Activated CD4-positive, alpha-beta T cell treated with anti-CD3 and anti-CD28 coated beads for 48 hours (primary cell): Measurements from ENCODE around the gene HOXD12.

Experiments
- DNase-seq: peaks from one replicate; pipeline ENCODE4 v3.0.0-alpha.2; 2020

HOXD12 gene

DNA sequence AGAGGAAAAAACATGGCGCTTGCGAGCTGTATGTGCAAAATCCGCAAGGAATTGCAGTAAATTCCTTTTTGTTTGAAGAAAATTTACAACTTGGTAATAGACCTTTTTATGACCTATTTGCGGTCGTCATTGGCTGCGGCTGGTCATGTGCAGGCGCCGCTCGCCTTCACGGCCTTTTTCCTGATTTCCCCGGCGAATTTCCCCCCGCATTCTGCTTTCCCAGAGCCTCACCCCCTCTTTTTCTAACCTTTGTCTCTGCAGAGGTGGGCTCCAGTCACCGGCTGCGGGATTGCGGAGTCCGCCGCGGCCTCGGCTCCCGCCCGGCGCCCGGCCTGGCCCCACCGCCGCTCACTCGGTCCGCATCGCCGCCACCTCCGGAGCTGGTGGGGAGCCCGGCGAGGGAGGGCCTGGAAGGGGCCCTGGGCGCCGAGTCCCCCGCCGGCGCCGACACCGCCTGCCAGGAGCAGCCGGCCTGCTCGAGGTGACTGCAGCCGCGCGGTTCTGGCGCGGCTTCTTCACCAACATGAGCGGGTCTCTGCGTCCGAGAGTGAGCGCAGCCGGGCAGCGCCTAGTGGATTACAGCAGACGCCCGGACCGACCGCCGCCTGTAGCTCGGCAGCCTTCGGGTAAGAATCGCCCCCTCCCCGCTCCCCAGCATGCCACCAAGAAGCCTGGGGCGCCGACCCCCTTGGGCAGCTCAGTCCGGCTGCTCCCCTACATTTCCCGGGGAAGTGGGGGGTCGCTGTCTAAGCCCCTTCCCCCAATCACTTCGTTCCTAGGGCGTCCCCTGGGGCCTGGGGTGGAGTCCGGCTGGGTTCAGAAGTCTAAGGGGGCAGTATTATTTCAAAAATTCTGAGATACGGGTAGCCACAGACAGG lies 37.0 kb downstream of the HOXD12 start:
- DNase-seq: no peak

DNA sequence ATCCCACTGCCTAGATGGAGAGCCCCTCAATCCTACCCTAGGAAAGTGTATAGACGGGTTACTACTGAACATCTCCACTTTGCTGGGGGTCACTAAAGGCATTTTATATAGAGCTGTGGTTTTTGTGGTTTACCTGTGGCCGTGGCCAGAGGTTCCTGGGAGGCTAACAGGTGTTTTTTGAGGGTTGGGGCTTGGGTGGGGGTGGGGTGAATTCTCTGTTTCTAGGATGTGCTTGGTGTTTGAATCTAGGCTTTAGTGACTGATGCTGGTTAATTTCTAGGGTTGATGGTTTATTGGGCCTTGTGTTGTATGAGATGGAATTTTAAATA lies 37.6 kb downstream of the HOXD12 start:
- DNase-seq: no peak

DNA sequence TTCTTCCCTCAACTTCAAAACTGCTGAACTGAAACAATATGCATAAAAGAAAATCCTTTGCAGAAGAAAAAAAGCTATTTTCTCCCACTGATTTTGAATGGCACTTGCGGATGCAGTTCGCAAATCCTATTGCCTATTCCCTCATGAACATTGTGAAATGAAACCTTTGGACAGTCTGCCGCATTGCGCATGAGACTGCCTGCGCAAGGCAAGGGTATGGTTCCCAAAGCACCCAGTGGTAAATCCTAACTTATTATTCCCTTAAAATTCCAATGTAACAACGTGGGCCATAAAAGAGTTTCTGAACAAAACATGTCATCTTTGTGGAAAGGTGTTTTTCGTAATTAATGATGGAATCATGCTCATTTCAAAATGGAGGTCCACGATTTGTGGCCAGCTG lies 38.3 kb downstream of the HOXD12 start:
- no peak for DNase-seq

DNA sequence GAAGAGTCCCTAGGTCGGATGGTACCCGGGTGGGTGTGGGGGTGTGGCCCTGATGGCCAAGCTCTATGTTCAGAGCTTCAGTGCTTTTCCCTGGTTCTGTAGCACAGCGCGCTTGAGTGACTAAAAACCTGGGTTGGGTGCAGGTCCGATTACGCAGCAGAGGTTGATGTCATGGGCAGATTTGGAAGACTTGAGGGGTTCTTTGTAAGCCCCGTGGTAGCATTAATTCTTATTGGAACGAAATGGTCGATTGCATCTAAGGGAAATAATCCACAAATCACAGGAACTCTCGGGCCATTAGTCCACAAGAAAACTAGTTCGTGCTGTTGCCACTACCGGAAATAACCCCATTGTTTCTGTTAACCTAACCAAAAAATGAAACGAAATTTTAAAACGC lies 38.9 kb downstream of the HOXD12 start:
- DNase-seq: no peak

DNA sequence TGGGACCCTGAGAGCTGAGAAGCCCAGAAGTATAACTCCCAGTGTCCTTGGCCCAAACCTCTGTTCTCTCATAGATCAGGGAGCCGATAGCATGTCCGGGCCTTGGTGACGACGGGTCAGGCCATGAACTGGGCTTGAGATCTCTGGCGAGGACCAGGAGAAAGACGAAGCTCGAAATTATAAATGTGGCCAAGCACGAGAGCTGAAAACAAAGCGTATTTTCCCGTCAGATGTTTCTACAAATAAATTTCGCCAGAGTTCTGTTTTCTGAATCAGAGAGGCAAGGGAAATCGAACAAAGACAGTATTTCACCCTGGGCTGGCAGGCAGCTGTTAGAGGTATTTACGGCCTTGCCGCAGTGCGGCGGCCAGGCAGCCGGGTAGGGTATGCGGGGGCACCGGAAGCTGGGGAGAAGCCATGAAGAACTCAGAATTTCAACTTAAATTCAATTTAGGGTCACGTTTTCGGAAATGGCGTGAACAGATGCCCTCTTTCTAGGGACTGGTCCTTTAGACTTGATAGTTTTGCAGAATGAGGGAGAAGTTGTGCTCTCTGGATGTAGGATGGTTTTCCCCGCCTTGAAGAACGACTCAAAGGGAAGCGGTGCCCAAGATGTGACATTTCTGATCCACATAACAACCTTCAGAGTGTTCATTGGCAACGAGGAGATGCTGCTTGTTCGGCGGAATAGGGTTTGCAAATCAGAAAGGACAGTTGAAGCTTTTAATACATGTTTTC lies 39.5 kb downstream of the HOXD12 start:
- no peak for DNase-seq

DNA sequence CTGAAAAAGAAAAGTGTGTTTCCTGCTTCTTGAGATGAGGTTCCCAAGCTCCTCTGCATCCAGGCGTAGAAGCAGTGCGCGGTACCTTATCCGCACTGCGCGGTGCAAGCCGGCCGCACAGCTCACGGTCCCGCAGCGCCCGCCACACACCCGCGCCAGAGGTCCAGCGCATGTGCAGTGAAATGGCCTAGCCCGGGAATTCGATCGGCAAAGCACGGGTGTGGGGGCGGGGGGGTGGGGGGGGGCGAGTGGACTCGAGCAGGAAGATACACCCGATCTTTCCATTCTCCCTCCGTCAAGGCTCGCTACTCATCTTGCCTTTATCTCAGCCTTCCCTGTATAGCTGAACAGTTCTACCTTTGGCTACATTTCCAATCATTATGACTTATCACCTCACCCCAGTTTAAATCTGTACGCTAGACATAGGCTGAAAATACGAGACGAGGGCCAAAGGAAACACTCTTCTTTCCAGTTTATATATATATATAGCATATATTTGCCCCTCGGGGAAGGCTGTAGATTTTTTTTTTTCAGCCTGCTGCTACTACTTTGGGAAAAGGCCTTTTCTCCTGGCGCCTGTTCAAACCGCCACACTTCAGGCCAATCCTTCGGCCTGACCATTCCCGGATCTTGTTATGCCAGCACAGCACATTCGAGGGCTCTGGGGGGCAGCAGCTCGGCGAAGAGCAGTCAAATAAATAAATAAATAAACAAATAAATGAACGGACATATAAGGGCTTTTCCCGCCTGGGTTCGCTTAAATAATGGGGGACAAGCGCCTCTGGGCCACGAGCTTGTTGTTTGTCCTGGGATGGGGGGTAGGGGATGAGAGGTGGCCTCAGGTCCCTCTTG lies 40.3 kb downstream of the HOXD12 start:
- DNase-seq: no peak

DNA sequence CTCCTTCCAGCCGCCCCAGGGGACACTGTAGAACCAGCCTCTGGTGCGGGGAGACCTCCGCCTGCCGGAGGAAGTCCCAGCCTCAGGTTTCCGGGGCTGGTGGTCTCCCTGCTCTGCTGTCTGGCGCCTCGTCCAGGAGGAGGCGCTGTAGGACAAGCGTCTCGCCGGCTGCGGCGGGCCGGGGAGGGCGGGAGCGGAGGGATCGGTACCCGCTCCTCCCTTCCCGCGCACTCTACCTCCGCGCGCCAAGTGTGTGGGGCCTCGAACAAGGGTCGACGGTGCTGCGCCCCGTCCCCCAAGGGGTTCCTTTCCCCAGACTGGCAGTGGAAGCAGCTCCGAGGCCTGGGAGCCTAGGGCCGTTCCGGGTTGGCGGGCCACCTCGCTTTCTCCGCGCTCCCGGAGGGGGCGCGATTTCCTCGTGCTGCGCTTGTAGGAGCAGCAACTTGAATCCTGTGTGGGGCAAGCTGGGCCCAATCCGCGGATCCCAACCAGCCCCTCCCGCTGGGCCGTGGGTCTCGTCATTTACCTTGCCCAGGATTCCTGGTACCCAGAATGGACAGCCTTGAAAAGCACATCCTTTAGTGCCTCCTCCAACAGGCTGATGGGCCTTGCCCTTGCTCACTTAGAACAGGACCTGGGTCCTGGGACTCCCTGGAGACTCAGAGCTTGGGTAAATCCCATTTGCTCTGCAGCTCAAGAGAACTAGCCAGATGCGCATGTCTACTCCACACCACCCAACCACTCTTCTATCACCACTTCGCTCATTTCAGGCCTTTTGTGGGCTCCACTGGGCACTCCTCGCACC lies 41.1 kb downstream of the HOXD12 start:
- DNase-seq: peak; percentile 80

DNA sequence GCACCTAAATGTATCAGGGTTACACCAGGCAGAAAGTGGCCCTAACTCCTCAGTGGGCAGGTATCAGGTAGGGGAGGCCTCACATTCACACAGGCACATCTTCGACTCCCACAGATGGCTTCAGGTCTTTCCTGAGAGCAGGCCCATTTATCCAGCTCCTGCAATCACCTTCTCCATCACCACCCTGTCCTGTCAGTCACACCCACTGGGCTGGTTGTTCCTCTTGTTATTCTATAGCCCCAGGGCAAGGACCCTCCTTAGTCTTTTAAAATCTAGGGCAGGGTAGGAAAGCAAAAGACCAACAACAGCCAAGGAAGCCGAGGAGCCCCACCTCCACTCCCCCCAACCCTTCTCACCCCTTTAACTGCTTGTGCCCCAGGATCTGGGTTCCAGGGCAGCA lies 42.7 kb downstream of the HOXD12 start:
- DNase-seq: no peak

DNA sequence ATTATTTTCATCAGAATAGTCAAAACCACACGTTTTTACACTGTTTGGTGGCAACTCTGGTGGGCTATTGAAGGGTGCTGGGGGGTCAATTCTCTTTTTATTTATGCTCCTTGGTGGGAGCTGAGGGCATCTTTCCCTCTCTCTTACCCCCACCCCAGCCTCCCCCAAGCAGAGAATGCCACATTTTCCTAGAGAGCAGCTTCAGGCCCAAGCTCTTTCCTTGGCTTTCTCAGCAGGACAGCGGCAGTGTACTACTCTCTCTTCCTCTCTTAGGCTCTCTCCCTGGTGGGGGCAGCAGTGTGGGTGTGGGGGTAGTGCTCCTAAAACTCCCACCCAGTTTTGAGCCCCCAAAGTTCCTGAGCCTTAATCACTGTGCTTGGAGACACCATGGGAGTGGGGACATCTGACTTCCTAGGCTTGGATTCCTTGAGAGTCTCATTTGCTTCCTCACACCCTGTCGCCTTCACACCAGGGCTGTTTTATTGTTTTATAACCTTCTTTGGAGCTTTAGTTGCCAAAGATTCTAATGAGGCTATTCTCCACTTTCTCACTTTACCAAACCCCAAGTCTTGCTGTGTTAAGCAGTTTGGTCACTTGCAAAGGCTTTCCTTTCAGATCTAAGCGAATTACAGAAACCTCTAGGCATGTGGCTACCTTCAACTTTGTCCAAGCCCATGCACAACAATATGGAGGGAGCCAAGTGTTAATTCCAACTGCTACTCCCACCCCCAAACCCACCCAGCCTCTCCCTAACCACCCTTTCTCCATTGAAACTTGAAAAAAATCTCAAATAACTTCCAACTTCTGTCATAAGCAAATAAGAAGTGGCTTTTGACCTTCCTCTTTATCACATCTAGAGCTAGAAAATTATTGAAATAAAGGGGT lies 45.7 kb downstream of the HOXD12 start:
- no peak for DNase-seq

DNA sequence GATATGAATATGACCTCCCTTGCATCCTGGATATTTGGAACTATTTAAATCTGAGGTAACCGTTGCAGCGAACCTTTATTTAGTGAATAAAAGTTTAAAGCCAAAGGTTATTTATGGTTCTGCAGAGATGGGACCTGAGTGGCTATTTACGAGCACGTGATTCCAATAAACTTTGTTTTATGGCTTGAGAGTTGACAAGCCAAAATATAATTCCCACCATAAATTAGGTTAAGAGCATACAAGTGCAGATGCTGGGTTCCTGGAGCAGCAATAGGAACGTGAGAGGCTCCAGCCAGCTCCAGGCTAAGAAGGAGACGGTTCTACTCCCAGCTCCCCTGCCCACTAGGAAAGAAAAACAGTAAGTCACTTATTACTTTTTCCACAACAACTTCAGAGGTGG lies 46.5 kb downstream of the HOXD12 start:
- no peak for DNase-seq

DNA sequence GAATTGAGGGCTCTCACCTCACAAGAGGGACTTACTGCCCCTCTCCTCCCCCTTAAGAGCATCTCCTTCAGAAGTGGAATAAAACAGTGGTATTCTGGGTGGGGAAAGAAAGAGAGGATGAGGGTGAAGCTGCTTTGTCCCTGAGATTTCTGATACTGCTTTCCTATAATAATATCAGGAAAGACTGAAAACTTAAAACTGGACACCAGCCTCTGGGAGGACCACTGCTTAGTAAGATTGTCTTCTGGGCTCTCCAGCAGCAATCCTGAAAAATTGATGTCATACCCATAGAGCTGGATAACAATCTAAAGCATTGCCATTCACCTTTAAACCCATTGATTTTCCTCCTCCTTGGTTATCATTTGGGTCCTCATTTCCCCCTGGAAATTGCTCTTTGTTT lies 47.0 kb downstream of the HOXD12 start:
- no peak for DNase-seq

DNA sequence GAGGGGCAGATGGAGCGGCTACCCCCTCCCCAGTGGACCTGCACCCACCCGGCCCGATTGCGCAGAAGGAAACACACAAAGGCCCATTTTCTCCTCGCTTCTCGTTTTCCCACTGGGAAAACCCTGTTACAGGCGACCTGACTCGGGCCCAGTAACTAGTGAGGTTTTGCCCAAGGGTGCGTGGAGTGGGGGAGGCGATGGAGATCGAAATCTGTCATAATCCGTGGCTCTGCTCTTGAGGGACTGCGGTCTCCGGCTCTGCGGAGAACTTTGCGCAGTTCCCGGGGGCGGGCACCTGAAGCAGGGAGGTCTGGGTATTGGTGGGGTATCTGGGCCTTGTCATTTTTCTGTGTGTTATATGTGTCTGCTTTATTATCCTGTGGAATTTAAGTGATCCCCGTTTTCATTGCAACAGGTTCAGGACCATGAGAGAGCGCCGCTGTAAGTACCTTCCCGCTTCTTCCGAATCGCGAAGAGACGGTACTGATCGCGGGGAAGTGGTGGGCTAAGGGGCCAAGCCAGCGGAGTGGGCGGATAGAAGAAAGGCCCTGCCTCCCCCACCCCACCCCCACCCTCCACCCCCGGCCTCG lies 47.7 kb downstream of the HOXD12 start:
- no peak for DNase-seq

DNA sequence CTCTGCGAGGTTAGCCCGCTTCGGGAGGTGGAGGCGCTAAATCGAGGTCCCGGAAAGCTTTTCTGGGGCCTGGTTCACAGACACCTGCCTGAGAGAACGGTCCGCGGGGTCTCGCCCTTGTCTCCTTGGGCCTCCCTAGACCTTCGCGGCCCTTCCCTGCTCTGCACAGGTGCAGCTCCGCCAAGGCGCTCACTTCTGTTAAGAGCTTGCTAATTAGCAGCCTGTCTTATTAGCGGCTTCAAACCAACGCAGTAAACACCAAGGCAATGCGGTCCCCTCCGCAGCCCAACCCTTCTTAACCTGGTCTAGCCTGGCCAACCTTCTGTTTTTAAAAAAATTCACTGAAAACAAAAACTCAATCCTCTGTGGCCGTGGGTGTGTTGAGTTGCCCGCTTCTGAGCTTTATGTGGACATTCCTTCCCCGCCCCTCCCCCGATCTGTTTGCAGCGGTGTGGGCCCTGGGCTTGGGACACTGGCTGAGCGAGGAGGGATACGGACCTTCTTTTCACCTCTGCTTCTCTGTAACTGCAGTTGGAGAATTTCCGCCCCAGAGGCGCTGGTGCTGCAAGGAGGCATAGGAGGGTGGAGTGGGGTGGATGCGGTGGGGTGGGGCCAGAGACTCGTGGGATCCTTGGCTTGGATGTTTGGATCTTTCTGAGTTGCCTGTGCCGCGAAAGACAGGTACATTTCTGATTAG lies 48.4 kb downstream of the HOXD12 start:
- no peak for DNase-seq

DNA sequence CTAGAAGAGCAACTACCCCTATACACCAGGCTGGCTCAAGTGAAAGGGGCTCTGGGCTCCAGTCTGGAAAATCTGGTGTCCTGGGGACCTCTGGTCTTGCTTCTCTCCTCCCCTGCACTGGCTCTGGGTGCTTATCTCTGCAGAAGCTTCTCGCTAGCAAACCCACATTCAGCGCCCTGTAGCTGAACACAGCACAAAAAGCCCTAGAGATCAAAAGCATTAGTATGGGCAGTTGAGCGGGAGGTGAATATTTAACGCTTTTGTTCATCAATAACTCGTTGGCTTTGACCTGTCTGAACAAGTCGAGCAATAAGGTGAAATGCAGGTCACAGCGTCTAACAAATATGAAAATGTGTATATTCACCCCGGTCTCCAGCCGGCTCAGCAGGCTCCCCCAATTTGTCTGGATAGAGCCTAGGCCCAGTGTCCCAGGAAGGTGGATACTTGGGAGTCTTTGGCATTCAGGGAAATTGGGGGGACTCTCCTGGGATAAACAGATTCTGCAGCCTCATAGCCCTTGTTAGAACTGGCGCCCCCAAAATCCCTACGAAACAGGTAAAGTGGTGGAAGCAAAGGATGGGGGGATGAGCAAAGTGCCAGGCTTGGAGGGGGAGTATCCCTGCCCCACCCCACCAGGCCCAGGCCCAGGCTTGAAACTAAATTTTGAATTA lies 49.3 kb downstream of the HOXD12 start:
- DNase-seq: no peak

DNA sequence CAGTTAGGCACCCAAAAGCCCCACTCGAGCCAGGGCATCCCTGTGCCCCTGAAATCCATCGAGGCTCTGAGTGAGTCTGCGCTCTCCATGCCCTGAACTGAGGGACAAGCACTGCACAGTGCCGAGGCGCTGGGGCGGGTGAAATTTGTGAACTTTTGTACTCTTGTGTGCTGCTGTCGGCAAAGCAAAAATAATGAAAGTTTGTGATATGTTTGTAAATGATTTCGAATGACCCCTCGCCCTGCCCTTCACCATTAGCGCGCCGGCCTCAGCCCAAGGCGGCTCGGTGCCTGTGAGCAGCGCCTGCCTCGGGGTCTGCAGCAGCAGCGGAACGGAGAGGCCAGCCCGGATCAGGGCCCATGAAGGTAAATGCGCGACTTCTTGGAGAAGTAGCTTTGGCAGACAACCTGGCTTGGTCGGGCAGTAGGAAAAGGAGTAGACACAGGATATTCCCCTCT lies 49.9 kb downstream of the HOXD12 start:
- no peak for DNase-seq

DNA sequence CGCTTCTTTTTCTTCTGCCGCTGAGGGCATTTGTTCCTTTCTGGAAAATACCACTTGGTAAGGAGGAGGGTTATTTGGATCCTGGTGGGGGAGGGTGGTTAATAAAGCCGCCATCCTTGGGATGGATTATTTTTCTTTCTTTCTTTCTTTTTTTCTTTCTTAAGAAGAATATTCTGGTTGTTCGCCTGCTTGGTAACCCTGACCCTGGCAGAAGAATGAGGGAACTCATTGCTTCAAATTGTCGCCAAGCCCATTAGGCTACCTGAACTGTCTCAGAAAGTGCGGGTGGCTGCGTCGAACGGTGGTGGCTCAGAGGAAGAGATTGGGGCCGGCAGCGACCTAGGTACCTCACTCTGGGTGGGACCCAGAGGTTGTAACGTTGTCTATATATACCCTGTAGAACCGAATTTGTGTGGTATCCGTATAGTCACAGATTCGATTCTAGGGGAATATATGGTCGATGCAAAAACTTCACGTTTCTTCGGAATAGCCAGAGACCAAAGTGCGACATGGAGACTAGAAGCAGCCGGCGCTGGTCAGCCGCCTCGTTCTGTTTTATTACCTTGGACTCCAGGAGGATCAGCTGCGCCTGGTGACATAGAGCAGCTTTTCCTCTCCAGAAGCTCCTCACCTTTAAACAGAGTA lies 50.5 kb downstream of the HOXD12 start:
- DNase-seq: no peak

DNA sequence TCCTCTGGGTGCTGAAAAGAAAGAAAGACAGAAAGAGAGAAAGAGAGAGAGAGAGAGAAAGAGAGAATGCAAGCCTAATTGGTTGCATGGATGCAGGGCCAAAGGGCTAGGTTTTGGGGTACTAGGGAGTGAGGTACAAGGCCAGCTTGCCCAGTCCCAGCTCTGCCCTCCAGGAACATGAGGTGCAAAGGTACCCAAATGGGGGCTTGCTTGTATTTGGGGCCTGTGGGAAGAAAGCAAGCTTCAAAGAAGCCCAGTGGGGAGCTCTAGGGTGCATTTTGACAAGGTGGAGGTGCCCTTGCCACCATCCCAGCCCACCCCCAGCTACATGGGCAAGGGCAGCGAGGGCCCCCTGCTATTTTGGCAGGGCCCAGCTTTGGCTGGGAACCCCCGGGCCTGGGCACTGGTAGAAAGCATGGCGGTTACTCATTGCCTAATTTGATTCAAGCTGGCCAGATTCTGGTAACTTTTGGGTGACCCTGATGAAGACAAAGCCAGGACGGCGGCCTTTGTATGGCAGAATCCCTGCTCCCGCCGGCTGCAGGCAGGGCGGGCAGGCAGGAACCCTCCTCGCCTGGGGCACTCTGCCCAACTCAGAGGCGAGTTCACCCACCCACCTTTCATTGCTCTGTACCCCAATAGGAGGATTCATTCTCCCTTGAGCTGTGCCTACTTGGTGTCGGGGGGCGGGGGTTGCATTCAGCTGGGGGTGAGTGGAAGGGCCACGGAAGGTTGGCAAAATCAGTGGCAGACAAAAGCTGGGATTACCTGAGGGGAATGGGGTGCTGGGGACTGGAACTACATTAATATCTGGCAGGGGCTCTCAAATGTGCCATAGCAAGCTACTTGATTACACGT lies 51.2 kb downstream of the HOXD12 start:
- DNase-seq: no peak
